HepG2 (cell line): ENCODE measurements around the gene TCEAL9. TPM values are rescaled to one million over a fixed set of nuclear protein-coding genes. Genes with fewer than 3 reads are reported as not detected.

Source experiments
- ATAC-seq: fragments of 200-7000 bp; cut with Tn5 transposase; 3 replicates; pipeline ENCODE4 v1.9.1; 2020; ENCODE audit warnings: mild to moderate bottlenecking, moderate library complexity
- BruUV-seq: library from RNA; stranded (reverse); fragments of 400-500 nt; replicated peaks from 2 replicates; lab custom pipeline; 2021; lab: Mats Ljungman, UMichigan
- CTCF ChIA-PET: fragments of 300-600 bp; formaldehyde crosslinking; extraction: SDS; loops from one replicate; lab custom pipeline; 2021; ENCODE audit warnings: low total read pairs, inconsistent platforms, low intra/inter-chr PET ratio; lab: Yijun Ruan, JAX
- POLR2A ChIA-PET: fragments of 350-600 bp; sonication (Branson Sonifier 250); formaldehyde crosslinking; loops from one replicate; lab custom pipeline; 2020; ENCODE audit warnings: antibody characterized with exemption, inconsistent platforms; lab: Yijun Ruan, JAX
- DNase-seq: peaks from one replicate; pipeline ENCODE4 v3.0.0-alpha.2; 2015; ENCODE audit warnings: low spot score
- FAIRE-seq: peaks from 3 replicates; lab custom pipeline; 2011; peaks lifted over from hg19 to GRCh38; lab: Jason Lieb, UNC
- H2AFZ ChIP-seq: one replicate; pipeline ENCODE4 v1.6.1; 2011; ENCODE audit warnings: low read length, inconsistent platforms
- H3K27ac ChIP-seq: fragments of 300-600 bp; 3 replicates; pipeline ENCODE4 v1.8.0; 2011; ENCODE audit warnings: mixed run types, mild to moderate bottlenecking, mixed read lengths, low read length, inconsistent platforms; ENCODE audit not compliant: insufficient read depth; ENCODE audit errors: extremely low read length
- H3K27me3 ChIP-seq, 2 experiments: fragments of 200-600 bp in 1 of 2; 2 replicates in 1 of 2; 3 replicates in 1 of 2; pipeline versions ENCODE4 v1.6.0 to v1.8.0; 2011; ENCODE audit warnings: low read length in 2 of 2, mild to moderate bottlenecking in 2 of 2, moderate library complexity in 2 of 2, inconsistent platforms in 1 of 2; ENCODE audit not compliant: insufficient read depth in 2 of 2, control insufficient read depth in 1 of 2
- H3K36me3 ChIP-seq, 2 experiments: fragments of 200-600 bp in 1 of 2; replicated peaks in 1 of 2; 2 replicates in 1 of 2; 3 replicates in 1 of 2; pipeline versions ENCODE4 v1.5.1 to v1.8.0; 2011; ENCODE audit warnings: low read length in 2 of 2, inconsistent platforms in 1 of 2; ENCODE audit not compliant: insufficient read depth in 2 of 2, control insufficient read depth in 1 of 2
- H3K4me1 ChIP-seq: 2 replicates; pipeline ENCODE4 v1.5.1; 2012; ENCODE audit warnings: low read length, inconsistent platforms; ENCODE audit not compliant: insufficient read depth
- H3K4me2 ChIP-seq: 2 replicates; pipeline ENCODE4 v1.6.0; 2011; ENCODE audit warnings: low read depth, low read length, inconsistent platforms
- H3K4me3 ChIP-seq, 3 experiments: fragments of 200-600 bp in 1 of 3; sonication (generic), shearing (Covaris generic) in 1 of 3; replicated peaks in 1 of 3; 2 replicates each; pipeline ENCODE4 v1.5.1; 2011 to 2016; ENCODE audit warnings: low read length in 3 of 3, inconsistent platforms in 2 of 3, low read depth in 2 of 3, mild to moderate bottlenecking in 2 of 3, control low read depth in 1 of 3, mixed read lengths in 1 of 3; ENCODE audit not compliant: insufficient read depth in 1 of 3
- H3K79me2 ChIP-seq: one replicate; pipeline ENCODE4 v1.6.1; 2011; ENCODE audit warnings: low read length, inconsistent platforms; ENCODE audit not compliant: insufficient read depth
- H3K9ac ChIP-seq: 2 replicates; pipeline ENCODE4 v1.6.0; 2011; ENCODE audit warnings: mild to moderate bottlenecking, low read depth, low read length, inconsistent platforms; ENCODE audit not compliant: insufficient read depth
- H3K9me3 ChIP-seq: 2 replicates; pipeline ENCODE4 v1.5.1; 2012; ENCODE audit warnings: mild to moderate bottlenecking, low read length
- H4K20me1 ChIP-seq: 2 replicates; pipeline ENCODE4 v1.6.0; 2011; ENCODE audit warnings: inconsistent platforms, mild to moderate bottlenecking, low read length, moderate library complexity; ENCODE audit not compliant: insufficient read depth
- AGO1 ChIP-seq: fragments of 200-400 bp; formaldehyde crosslinking; IDR thresholded peaks from 2 replicates; pipeline ENCODE4 v1.6.1; 2017; ENCODE audit warnings: mild to moderate bottlenecking, low read depth, low read length, moderate library complexity; ENCODE audit not compliant: poor library complexity, severe bottlenecking
- GFI1 ChIP-seq: sonication (generic); formaldehyde crosslinking; IDR thresholded peaks from 2 replicates; pipeline ENCODE4 v1.5.0; 2020; ENCODE audit warnings: missing genetic modification reagents, mild to moderate bottlenecking, borderline replicate concordance
- JDP2 ChIP-seq: sonication (generic); formaldehyde crosslinking; IDR thresholded peaks from 2 replicates; pipeline ENCODE4 v1.8.1; 2022; ENCODE audit warnings: missing genetic modification reagents, borderline replicate concordance
- NFYC ChIP-seq: IDR thresholded peaks from 2 replicates; pipeline ENCODE4 v1.6.1; 2016; ENCODE audit warnings: missing genetic modification reagents, missing compliant biosample characterization
- RXRB ChIP-seq: IDR thresholded peaks from 2 replicates; pipeline ENCODE4 v1.6.1; 2016; ENCODE audit warnings: borderline replicate concordance, missing genetic modification reagents, missing compliant biosample characterization
- TEAD3 ChIP-seq: optimal IDR thresholded peaks from 2 replicates; pipeline ENCODE3; 2016; ENCODE audit warnings: borderline replicate concordance
- ZNF724P ChIP-seq: sonication (generic); formaldehyde crosslinking; IDR thresholded peaks from 2 replicates; pipeline ENCODE4 v1.8.0; 2022; ENCODE audit warnings: missing genetic modification reagents, borderline replicate concordance
- WGBS: methylation state at CpG from one replicate; pipeline ENCODE4 v1.1.6; 2017; ENCODE audit warnings: low lambda C conversion rate; 5-methylcytosine and 5-hydroxymethylcytosine counted together
- in situ Hi-C: cut with HindIII; loops from 2 replicates; pipeline ENCODE4 v1.10.0; 2017; ENCODE audit warnings: low pct_unique_long_range_greater_than_20kb; ENCODE audit not compliant: extremely low pct_ligation_motif_present
- intact Hi-C: fragments of 100-400 bp; cut with micrococcal nuclease; formaldehyde crosslinking; loops from one replicate; pipeline ENCODE4 v1.10.0; 2022; ENCODE audit not compliant: unreplicated experiment
- polyA plus RNA-seq, 8 experiments: library from polyadenylated mRNA; depleted of rRNA in 3 of 8; stranded (reverse) in 7 of 8; unstranded in 1 of 8; fragments of >200 nt; fragmentation: Illumina TruSeq in 4 of 8; extraction: Trizol in 4 of 8; gene quantifications; 2 replicates each; pipeline versions ENCODE4 v1.2.1 to v1.2.3, GENCODE V29; 2011 to 2016; ENCODE audit warnings: low read depth in 4 of 8, missing spikeins in 1 of 8, mixed read lengths in 1 of 8; ENCODE audit not compliant: insufficient read depth in 1 of 8
- total RNA-seq, 5 experiments: library from RNA; depleted of rRNA; stranded (reverse); fragments of >200 nt; fragmentation: Illumina TruSeq; extraction: Trizol; gene quantifications; 2 replicates each; pipeline ENCODE4 v1.2.3, GENCODE V29; 2016; ENCODE audit warnings: low read depth in 1 of 5
- TF ChIP-seq, protein P1 (sequence below): sonication (generic); formaldehyde crosslinking; IDR thresholded peaks from 2 replicates; pipeline ENCODE4 v1.4.0; 2020; ENCODE audit warnings: missing genetic modification reagents
- TF ChIP-seq, protein P2 (sequence below): sonication (generic); formaldehyde crosslinking; IDR thresholded peaks from 2 replicates; pipeline ENCODE4 v1.4.0; 2020; ENCODE audit warnings: missing genetic modification reagents

TCEAL9 gene
- total and polyA plus RNA-seq, 2 of the 13 experiments (the other 11 are each of a cell fraction or from before 2014, with no cell fraction given), result 15.8 to 45.8 TPM

DNA sequence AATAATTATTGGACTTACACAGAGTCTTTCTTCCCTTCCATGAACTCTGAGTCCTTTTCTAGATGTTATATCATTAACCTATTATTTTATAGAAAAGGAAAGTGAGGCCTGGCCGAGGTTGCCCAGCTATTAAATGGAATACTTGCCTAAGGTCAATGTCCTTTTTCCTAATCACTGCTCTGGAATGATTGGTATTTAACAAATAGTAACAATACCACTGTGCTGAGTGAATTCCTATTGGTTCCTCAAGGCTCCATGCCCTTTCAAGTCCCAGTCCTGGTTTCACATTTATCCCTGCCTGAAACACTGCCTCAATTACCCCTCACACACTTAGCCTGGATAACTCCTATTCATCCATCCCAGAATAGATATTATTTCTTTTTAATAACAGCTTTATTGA, 6.2 kb downstream of the TCEAL9 start:
- peak; percentile 88 for ATAC-seq
- POLR2A ChIA-PET, result interaction anchor here (1.6 kb wide), 1 partner anchor 14 kb away, joined by 6 read pairs; the partner anchor contains the start of gene BEX3
- peak; percentile 28 for FAIRE-seq
- CTCF ChIA-PET, result no interaction called here
- no peak overlapping the region for H3K4me3 ChIP-seq
- peak overlapping the region; percentile 23; the same call in 1 of the 2 replicates for H3K4me2 ChIP-seq
- H3K4me1 ChIP-seq, result peaks cover 31% of the 10 kb centered on the region
- no peaks in the 10 kb centered on the region for H4K20me1 ChIP-seq
- peak; percentile 75 for DNase-seq
- intact Hi-C loops, result no loop called here
- no TSS peak for BruUV-seq
- H2AFZ ChIP-seq, result no peak overlapping the region
- H3K79me2 ChIP-seq, result no peaks in the 10 kb centered on the region
- no peaks in the 10 kb centered on the region for H3K36me3 ChIP-seq
- H3K27ac ChIP-seq, result no peak overlapping the region
- in situ Hi-C loops, result no loop called here
- WGBS, result 0% methylated on average over 1 of the region's 1 CpG
- TF ChIP-seq JDP2 (CRISPR knock-in tag) (no peak), GFI1 (CRISPR knock-in tag) (peak; percentile 56; the same call in 1 of the 2 replicates), AGO1 (no peak), NFYC (CRISPR knock-in tag) (0 out of 2 replicates have a peak, but pooled peaks have one; percentile 29), ZNF724P (CRISPR knock-in tag) (no peak), TEAD3 (CRISPR knock-in tag) (peak; percentile 94), RXRB (CRISPR knock-in tag) (0 out of 2 replicates have a peak, but pooled peaks have one; percentile 26)
- TF ChIP-seq, protein P1, sequence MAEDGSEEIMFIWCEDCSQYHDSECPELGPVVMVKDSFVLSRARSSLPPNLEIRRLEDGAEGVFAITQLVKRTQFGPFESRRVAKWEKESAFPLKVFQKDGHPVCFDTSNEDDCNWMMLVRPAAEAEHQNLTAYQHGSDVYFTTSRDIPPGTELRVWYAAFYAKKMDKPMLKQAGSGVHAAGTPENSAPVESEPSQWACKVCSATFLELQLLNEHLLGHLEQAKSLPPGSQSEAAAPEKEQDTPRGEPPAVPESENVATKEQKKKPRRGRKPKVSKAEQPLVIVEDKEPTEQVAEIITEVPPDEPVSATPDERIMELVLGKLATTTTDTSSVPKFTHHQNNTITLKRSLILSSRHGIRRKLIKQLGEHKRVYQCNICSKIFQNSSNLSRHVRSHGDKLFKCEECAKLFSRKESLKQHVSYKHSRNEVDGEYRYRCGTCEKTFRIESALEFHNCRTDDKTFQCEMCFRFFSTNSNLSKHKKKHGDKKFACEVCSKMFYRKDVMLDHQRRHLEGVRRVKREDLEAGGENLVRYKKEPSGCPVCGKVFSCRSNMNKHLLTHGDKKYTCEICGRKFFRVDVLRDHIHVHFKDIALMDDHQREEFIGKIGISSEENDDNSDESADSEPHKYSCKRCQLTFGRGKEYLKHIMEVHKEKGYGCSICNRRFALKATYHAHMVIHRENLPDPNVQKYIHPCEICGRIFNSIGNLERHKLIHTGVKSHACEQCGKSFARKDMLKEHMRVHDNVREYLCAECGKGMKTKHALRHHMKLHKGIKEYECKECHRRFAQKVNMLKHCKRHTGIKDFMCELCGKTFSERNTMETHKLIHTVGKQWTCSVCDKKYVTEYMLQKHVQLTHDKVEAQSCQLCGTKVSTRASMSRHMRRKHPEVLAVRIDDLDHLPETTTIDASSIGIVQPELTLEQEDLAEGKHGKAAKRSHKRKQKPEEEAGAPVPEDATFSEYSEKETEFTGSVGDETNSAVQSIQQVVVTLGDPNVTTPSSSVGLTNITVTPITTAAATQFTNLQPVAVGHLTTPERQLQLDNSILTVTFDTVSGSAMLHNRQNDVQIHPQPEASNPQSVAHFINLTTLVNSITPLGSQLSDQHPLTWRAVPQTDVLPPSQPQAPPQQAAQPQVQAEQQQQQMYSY (CRISPR knock-in tag), result peak; percentile 91
- TF ChIP-seq, protein P2, sequence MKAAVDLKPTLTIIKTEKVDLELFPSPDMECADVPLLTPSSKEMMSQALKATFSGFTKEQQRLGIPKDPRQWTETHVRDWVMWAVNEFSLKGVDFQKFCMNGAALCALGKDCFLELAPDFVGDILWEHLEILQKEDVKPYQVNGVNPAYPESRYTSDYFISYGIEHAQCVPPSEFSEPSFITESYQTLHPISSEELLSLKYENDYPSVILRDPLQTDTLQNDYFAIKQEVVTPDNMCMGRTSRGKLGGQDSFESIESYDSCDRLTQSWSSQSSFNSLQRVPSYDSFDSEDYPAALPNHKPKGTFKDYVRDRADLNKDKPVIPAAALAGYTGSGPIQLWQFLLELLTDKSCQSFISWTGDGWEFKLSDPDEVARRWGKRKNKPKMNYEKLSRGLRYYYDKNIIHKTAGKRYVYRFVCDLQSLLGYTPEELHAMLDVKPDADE, result no peak
- H3K9me3 ChIP-seq, result no peaks in the 10 kb centered on the region
- H3K9ac ChIP-seq, result no peak overlapping the region
- no peaks in the 10 kb centered on the region for H3K27me3 ChIP-seq
